ENCODE measurements around the gene CDK5RAP3. TPM values are rescaled to one million over a fixed set of nuclear protein-coding genes. Genes with fewer than 3 reads are reported as not detected.

The CDK5RAP3 gene
- polyA plus RNA-seq, 1 of the 3 experiments (the other 2 are of a cell fraction), result 208 TPM

GRCh38 chr17:47997586-47997985 lies 26.7 kb downstream of the CDK5RAP3 start:
- WGBS (ENCODE audit: low lambda C conversion rate), result 90% methylated on average over 7 of the region's 7 CpGs
- H3K27ac ChIP-seq (ENCODE audit: low read depth in 2 of 2, low read length in 1 of 2), result peak overlapping the region in 1 of 2 experiments; percentile 61; a peak in 2 of 4 replicates
- H3F3A ChIP-seq (replicated peaks; ENCODE audit: insufficient read depth), result peaks cover 14% of the 10 kb centered on the region
- no peak for DNase-seq
- no peaks in the 10 kb centered on the region for H3K9me2 ChIP-seq
- ChIA-PET POLR2A (interaction anchor here (0.6 to 9.0 kb wide), 4 partner anchors 11 to 56 kb away, joined by 3 to 223 read pairs (median 30); partner anchors contain the start of gene PNPO), CTCF (interaction anchor here (22.5 to 41.8 kb wide), 2 partner anchors 13 to 19 kb away, joined by 479 to 1752 read pairs; no protein-coding TSS in a partner anchor)
- no peaks in the 10 kb centered on the region for H3K79me2 ChIP-seq (ENCODE audit: insufficient read depth)
- TF ChIP-seq, protein P1, sequence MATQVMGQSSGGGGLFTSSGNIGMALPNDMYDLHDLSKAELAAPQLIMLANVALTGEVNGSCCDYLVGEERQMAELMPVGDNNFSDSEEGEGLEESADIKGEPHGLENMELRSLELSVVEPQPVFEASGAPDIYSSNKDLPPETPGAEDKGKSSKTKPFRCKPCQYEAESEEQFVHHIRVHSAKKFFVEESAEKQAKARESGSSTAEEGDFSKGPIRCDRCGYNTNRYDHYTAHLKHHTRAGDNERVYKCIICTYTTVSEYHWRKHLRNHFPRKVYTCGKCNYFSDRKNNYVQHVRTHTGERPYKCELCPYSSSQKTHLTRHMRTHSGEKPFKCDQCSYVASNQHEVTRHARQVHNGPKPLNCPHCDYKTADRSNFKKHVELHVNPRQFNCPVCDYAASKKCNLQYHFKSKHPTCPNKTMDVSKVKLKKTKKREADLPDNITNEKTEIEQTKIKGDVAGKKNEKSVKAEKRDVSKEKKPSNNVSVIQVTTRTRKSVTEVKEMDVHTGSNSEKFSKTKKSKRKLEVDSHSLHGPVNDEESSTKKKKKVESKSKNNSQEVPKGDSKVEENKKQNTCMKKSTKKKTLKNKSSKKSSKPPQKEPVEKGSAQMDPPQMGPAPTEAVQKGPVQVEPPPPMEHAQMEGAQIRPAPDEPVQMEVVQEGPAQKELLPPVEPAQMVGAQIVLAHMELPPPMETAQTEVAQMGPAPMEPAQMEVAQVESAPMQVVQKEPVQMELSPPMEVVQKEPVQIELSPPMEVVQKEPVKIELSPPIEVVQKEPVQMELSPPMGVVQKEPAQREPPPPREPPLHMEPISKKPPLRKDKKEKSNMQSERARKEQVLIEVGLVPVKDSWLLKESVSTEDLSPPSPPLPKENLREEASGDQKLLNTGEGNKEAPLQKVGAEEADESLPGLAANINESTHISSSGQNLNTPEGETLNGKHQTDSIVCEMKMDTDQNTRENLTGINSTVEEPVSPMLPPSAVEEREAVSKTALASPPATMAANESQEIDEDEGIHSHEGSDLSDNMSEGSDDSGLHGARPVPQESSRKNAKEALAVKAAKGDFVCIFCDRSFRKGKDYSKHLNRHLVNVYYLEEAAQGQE (IDR thresholded peaks at IDR 0.05; ENCODE audit: low read depth, low read length), result no peak
- TF ChIP-seq TAF1 (IDR thresholded peaks at IDR 0.05; ENCODE audit: borderline replicate concordance, low read depth, low read length), result no peak
- TF ChIP-seq NRF1 (IDR thresholded peaks at IDR 0.05; ENCODE audit: low read depth, low read length), result no peak
- TF ChIP-seq CHD2 (IDR thresholded peaks at IDR 0.05; ENCODE audit: low read length, partially characterized antibody), result no peak
- no peak for TF ChIP-seq CTCF (IDR thresholded peaks at IDR 0.05)
- TF ChIP-seq TCF12 (IDR thresholded peaks at IDR 0.05), result no peak
- no peak for TF ChIP-seq TEAD4 (IDR thresholded peaks at IDR 0.05; ENCODE audit: borderline replicate concordance, insufficient read depth)
- TF ChIP-seq FOSL2 (IDR thresholded peaks at IDR 0.05; ENCODE audit: borderline replicate concordance, low read depth), result no peak
- TF ChIP-seq GATA2 (CRISPR knock-in tag; IDR thresholded peaks at IDR 0.05), result no peak
- TF ChIP-seq FOXM1 (IDR thresholded peaks at IDR 0.05; ENCODE audit: low read depth), result no peak
- TF ChIP-seq, protein P2, sequence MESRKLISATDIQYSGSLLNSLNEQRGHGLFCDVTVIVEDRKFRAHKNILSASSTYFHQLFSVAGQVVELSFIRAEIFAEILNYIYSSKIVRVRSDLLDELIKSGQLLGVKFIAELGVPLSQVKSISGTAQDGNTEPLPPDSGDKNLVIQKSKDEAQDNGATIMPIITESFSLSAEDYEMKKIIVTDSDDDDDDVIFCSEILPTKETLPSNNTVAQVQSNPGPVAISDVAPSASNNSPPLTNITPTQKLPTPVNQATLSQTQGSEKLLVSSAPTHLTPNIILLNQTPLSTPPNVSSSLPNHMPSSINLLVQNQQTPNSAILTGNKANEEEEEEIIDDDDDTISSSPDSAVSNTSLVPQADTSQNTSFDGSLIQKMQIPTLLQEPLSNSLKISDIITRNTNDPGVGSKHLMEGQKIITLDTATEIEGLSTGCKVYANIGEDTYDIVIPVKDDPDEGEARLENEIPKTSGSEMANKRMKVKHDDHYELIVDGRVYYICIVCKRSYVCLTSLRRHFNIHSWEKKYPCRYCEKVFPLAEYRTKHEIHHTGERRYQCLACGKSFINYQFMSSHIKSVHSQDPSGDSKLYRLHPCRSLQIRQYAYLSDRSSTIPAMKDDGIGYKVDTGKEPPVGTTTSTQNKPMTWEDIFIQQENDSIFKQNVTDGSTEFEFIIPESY (IDR thresholded peaks at IDR 0.05; ENCODE audit: borderline replicate concordance, low read depth), result no peak
- no peak for TF ChIP-seq EZH2phosphoT487 (IDR thresholded peaks at IDR 0.05; ENCODE audit: borderline replicate concordance, low read depth)
- TF ChIP-seq JUND (IDR thresholded peaks at IDR 0.05), result no peak
- no peaks in the 10 kb centered on the region for H4K20me1 ChIP-seq (ENCODE audit: insufficient read depth)
- no peak overlapping the region for H3K4me3 ChIP-seq (ENCODE audit: low read depth in 2 of 2, low read length in 1 of 2)
- H3K36me3 ChIP-seq (replicated peaks in 1 of 2; ENCODE audit: control insufficient read depth in 1 of 2, insufficient read depth in 2 of 2, low read length in 1 of 2), result no peaks in the 10 kb centered on the region
- H3K9me3 ChIP-seq, result no peaks in the 10 kb centered on the region
- no peak overlapping the region for H3K4me2 ChIP-seq
- H3K4me1 ChIP-seq (ENCODE audit: control insufficient read depth in 1 of 2, insufficient read depth in 2 of 2, low read depth in 1 of 2, low read length in 1 of 2), result peaks cover 22 to 74% of the 10 kb centered on the region in 2 experiments
- no peak overlapping the region for H3K9ac ChIP-seq
- no peak overlapping the region for H2AFZ ChIP-seq (ENCODE audit: low read depth)
- H3K27me3 ChIP-seq (ENCODE audit: insufficient read depth), result no peaks in the 10 kb centered on the region

Data from SK-N-SH (cell line).